Caco-2 (cell line): ENCODE results near the gene ITPRIP. TPM values are rescaled to one million over a fixed set of nuclear protein-coding genes. Genes with fewer than 3 reads are reported as not detected.

ENCODE experiments used
- BruUV-seq: library from RNA; stranded (reverse); fragments of 400-500 nt; replicated peaks from 2 replicates; lab custom pipeline; 2021; lab: Mats Ljungman, UMichigan
- CTCF ChIA-PET: fragments of 300-600 bp; sonication (Branson Sonifier 250); formaldehyde crosslinking; loops from one replicate; lab custom pipeline; 2022; ENCODE audit warnings: antibody characterized with exemption; lab: Charles Lee
- POLR2A ChIA-PET: fragments of 300-600 bp; sonication (Branson Sonifier 250); formaldehyde crosslinking; loops from one replicate; lab custom pipeline; 2022; ENCODE audit warnings: antibody characterized with exemption; lab: Charles Lee
- DNase-seq, 2 experiments: peaks; one replicate each; pipeline versions ENCODE4 v3.0.0 to v3.0.0-alpha.2; 2020 to 2022
- H3K27me3 ChIP-seq: replicated peaks from 2 replicates; pipeline ENCODE4 v1.6.0; 2011; ENCODE audit warnings: low read length; ENCODE audit not compliant: control insufficient read depth, insufficient read depth
- H3K36me3 ChIP-seq: 2 replicates; pipeline ENCODE4 v1.5.1; 2011; ENCODE audit warnings: low read length; ENCODE audit not compliant: control insufficient read depth, insufficient read depth
- H3K4me1 ChIP-seq: fragments of 250-450 bp; sonication (Bioruptor Pico); 2 replicates; pipeline ENCODE4 v1.5.1; 2020; ENCODE audit warnings: mild to moderate bottlenecking
- H3K4me3 ChIP-seq: 2 replicates; pipeline ENCODE4 v1.5.1; 2011; ENCODE audit warnings: low read depth, mild to moderate bottlenecking, control low read depth, low read length
- H3K9me3 ChIP-seq: fragments of 250-450 bp; sonication (Bioruptor Pico); 2 replicates; pipeline ENCODE4 v1.5.1; 2020; ENCODE audit warnings: mild to moderate bottlenecking, moderate library complexity
- H3K27ac Mint-ChIP-seq: one replicate; pipeline ENCODE4 v1.8.0; 2022; ENCODE audit warnings: mixed read lengths; ENCODE audit not compliant: unreplicated experiment
- H3K27me3 Mint-ChIP-seq: one replicate; pipeline ENCODE4 v1.8.0; 2022; ENCODE audit warnings: mixed read lengths; ENCODE audit not compliant: insufficient read depth, unreplicated experiment
- H3K36me3 Mint-ChIP-seq: one replicate; pipeline ENCODE4 v1.8.0; 2022; ENCODE audit warnings: mild to moderate bottlenecking, mixed read lengths; ENCODE audit not compliant: insufficient read depth, unreplicated experiment
- H3K4me1 Mint-ChIP-seq: one replicate; pipeline ENCODE4 v1.8.0; 2022; ENCODE audit warnings: low read depth, mixed read lengths; ENCODE audit not compliant: unreplicated experiment
- H3K4me3 Mint-ChIP-seq: one replicate; pipeline ENCODE4 v1.8.0; 2022; ENCODE audit warnings: mild to moderate bottlenecking, moderate library complexity, mixed read lengths; ENCODE audit not compliant: unreplicated experiment
- H3K9me3 Mint-ChIP-seq: one replicate; pipeline ENCODE4 v1.8.0; 2022; ENCODE audit warnings: mixed read lengths; ENCODE audit not compliant: unreplicated experiment
- CTCF ChIP-seq, 2 experiments: fragments of 200-600 bp in 1 of 2; IDR thresholded peaks; 1 replicate in 1 of 2; 2 replicates in 1 of 2; pipeline versions ENCODE4 v1.5.1 to v1.8.0; 2011 to 2022; ENCODE audit warnings: antibody characterized with exemption in 1 of 2, control low read depth in 1 of 2, inconsistent platforms in 1 of 2, low read depth in 1 of 2, low read length in 1 of 2, mild to moderate bottlenecking in 1 of 2, moderate library complexity in 1 of 2; ENCODE audit not compliant: insufficient read depth in 1 of 2, severe bottlenecking in 1 of 2, unreplicated experiment in 1 of 2
- intact Hi-C: fragments of 100-400 bp; cut with micrococcal nuclease; formaldehyde crosslinking; loops from one replicate; pipeline ENCODE4 v1.10.0; 2022; ENCODE audit not compliant: unreplicated experiment
- total RNA-seq: library from RNA; stranded (reverse); gene quantifications from 2 replicates; pipeline ENCODE4 v1.2.3, GENCODE V29; 2022

The ITPRIP gene
- total RNA-seq, 1 experiment from 2014 or later = 3.1 TPM

- BruUV-seq = no TSS peak
- POLR2A ChIA-PET = no interaction called here
These were observed 21.5 kb upstream of the ITPRIP start for GRCh38 chr10:104359811-104360210.

GRCh38 chr10:104353325-104354048 is 15.2 kb upstream of the ITPRIP start, which contains the start of gene CFAP58:
TSS of gene CFAP58 (plus strand) at chr10:104353833. CDS start at chr10:104353898, 65 bp downstream.
- Histone ChIP-seq H3K27me3 (no peaks in the 10 kb centered on the region; the same call in 1 of the 2 replicates), H3K4me3 (peak within 1 kb of the TSS; percentile 27), H3K36me3 (no peaks in the 10 kb centered on the region), H3K9me3 (no peaks in the 10 kb centered on the region), H3K4me1 (peaks cover 7% of the 10 kb centered on the region; the same call in 1 of the 2 replicates)
- no peaks in the 10 kb centered on the region for H3K9me3 Mint-ChIP-seq
- peaks cover 9% of the 10 kb centered on the region for H3K27me3 Mint-ChIP-seq
- no peak within 1 kb of the TSS for H3K4me3 Mint-ChIP-seq
- TF ChIP-seq CTCF (IDR thresholded peaks at IDR 0.05; ENCODE audit: insufficient read depth in 1 of 2, low read depth in 1 of 2, low read length in 1 of 2, severe bottlenecking in 1 of 2, unreplicated experiment in 1 of 2) = peak; percentile 44 to 85
- no peaks in the 10 kb centered on the region for H3K36me3 Mint-ChIP-seq
- H3K27ac Mint-ChIP-seq = no peak within 1 kb of the TSS
- intact Hi-C loops = loop anchor here (5.0 kb wide), 1 partner anchor 306 kb away; no protein-coding TSS in a partner anchor
- DNase-seq = peak; percentile 93 to 94
- H3K4me1 Mint-ChIP-seq = no peaks in the 10 kb centered on the region
- ChIA-PET CTCF (interaction anchor here (0.7 to 2.3 kb wide), 12 partner anchors 14 to 82 kb away, joined by 3 to 12 read pairs (median 4); partner anchors contain the start of gene ITPRIP), POLR2A (interaction anchor here (0.6 to 1.3 kb wide), 2 partner anchors 11 to 15 kb away, joined by 3 to 9 read pairs; partner anchors contain the start of gene ITPRIP)
- BruUV-seq = no TSS peak

More at GRCh38 chr10:104359811-104360210, 21.5 kb upstream of the ITPRIP start:
- H3K9me3 Mint-ChIP-seq = no peaks in the 10 kb centered on the region
- intact Hi-C loops = no loop called here
- TF ChIP-seq CTCF (IDR thresholded peaks at IDR 0.05; ENCODE audit: insufficient read depth in 1 of 2, low read depth in 1 of 2, low read length in 1 of 2, severe bottlenecking in 1 of 2, unreplicated experiment in 1 of 2) = no peak
- DNase-seq = no peak
- H3K4me1 ChIP-seq = no peaks in the 10 kb centered on the region
- no peak overlapping the region for H3K4me3 Mint-ChIP-seq
- H3K27me3 ChIP-seq = no peaks in the 10 kb centered on the region
- no peak overlapping the region for H3K27ac Mint-ChIP-seq
- peaks cover 7% of the 10 kb centered on the region for H3K27me3 Mint-ChIP-seq
- H3K36me3 ChIP-seq = no peaks in the 10 kb centered on the region
- H3K36me3 Mint-ChIP-seq = no peaks in the 10 kb centered on the region
- H3K4me1 Mint-ChIP-seq = no peaks in the 10 kb centered on the region
- no peak overlapping the region for H3K4me3 ChIP-seq
- peaks cover 5% of the 10 kb centered on the region; the same call in 1 of the 2 replicates for H3K9me3 ChIP-seq
- CTCF ChIA-PET = no interaction called here

- Mint-ChIP-seq H3K9me3 (no peaks in the 10 kb centered on the region), H3K27ac (no peak overlapping the region), H3K4me3 (no peak overlapping the region), H3K36me3 (no peaks in the 10 kb centered on the region), H3K4me1 (no peaks in the 10 kb centered on the region), H3K27me3 (peaks cover 9% of the 10 kb centered on the region)
- ChIA-PET CTCF (interaction anchor here (2.9 kb wide), 1 partner anchor 46 kb away, joined by 9 read pairs; no protein-coding TSS in a partner anchor), POLR2A (no interaction called here)
- intact Hi-C loops = loop anchor here (2.0 to 5.0 kb wide), 2 partner anchors 305 to 463 kb away; no protein-coding TSS in a partner anchor
- no peaks in the 10 kb centered on the region for H3K9me3 ChIP-seq
- no peak for TF ChIP-seq CTCF (IDR thresholded peaks at IDR 0.05; ENCODE audit: insufficient read depth in 1 of 2, low read depth in 1 of 2, low read length in 1 of 2, severe bottlenecking in 1 of 2, unreplicated experiment in 1 of 2)
- H3K36me3 ChIP-seq = no peaks in the 10 kb centered on the region
- no peak for DNase-seq
- no peaks in the 10 kb centered on the region; the same call in 1 of the 2 replicates for H3K27me3 ChIP-seq
- H3K4me1 ChIP-seq = peaks cover 7% of the 10 kb centered on the region; the same call in 1 of the 2 replicates
- no peak overlapping the region for H3K4me3 ChIP-seq
- BruUV-seq = no TSS peak
These were observed 13.7 kb upstream of the ITPRIP start for GRCh38 chr10:104351919-104352318.
